SK-N-SH treated with all-trans-retinoic acid at 6 μM for 48 hours (cell line): ENCODE measurements around the gene HOXA7.

Source experiments
- ATAC-seq: fragments of 200-7000 bp; cut with Tn5 transposase; 3 replicates; pipeline ENCODE4 v1.9.1; 2020; ENCODE audit warnings: mild to moderate bottlenecking, moderate library complexity
- ARNTL ChIP-seq: fragments of 450-650 bp; formaldehyde crosslinking; IDR thresholded peaks from 2 replicates; pipeline ENCODE4 v1.5.0; 2020; ENCODE audit warnings: low read depth, mild to moderate bottlenecking, moderate library complexity, borderline replicate concordance
- BACH2 ChIP-seq: fragments of 250-450 bp; sonication (Bioruptor Pico); IDR thresholded peaks from 2 replicates; pipeline ENCODE4 v1.9.0; 2021; ENCODE audit warnings: mild to moderate bottlenecking, borderline replicate concordance
- CREB5 ChIP-seq: fragments of 250-450 bp; sonication (Bioruptor Pico); IDR thresholded peaks from 2 replicates; pipeline ENCODE4 v1.5.1; 2020; ENCODE audit warnings: low read depth, mild to moderate bottlenecking, moderate library complexity
- CSDC2 ChIP-seq: fragments of 250-450 bp; sonication (Bioruptor Pico); IDR thresholded peaks from 2 replicates; pipeline ENCODE4 v1.5.0; 2020; ENCODE audit warnings: mild to moderate bottlenecking, moderate library complexity
- CSRNP3 ChIP-seq: fragments of 250-450 bp; sonication (Bioruptor Pico); IDR thresholded peaks from 2 replicates; pipeline ENCODE4 v1.5.1; 2021; ENCODE audit warnings: mild to moderate bottlenecking, moderate library complexity
- ESRRG ChIP-seq: fragments of 250-450 bp; sonication (Bioruptor Pico); IDR thresholded peaks from 2 replicates; pipeline ENCODE4 v1.6.1; 2021; ENCODE audit warnings: mild to moderate bottlenecking
- GLIS3 ChIP-seq: fragments of 250-450 bp; sonication (Bioruptor Pico); IDR thresholded peaks from 2 replicates; pipeline ENCODE4 v1.5.0; 2020; ENCODE audit warnings: mild to moderate bottlenecking, moderate library complexity
- ISL1 ChIP-seq: fragments of 250-450 bp; sonication (Bioruptor Pico); IDR thresholded peaks from 2 replicates; pipeline ENCODE4 v2.1.2; 2022; ENCODE audit warnings: mild to moderate bottlenecking, moderate library complexity
- OSR1 ChIP-seq: fragments of 250-450 bp; sonication (Bioruptor Pico); IDR thresholded peaks from 2 replicates; pipeline ENCODE4 v1.8.0; 2022; ENCODE audit warnings: moderate library complexity, mild to moderate bottlenecking, inconsistent platforms
- PATZ1 ChIP-seq: fragments of 250-450 bp; sonication (Bioruptor Pico); IDR thresholded peaks from 2 replicates; pipeline ENCODE4 v1.8.0; 2020; ENCODE audit warnings: mild to moderate bottlenecking, moderate library complexity, borderline replicate concordance
- POU6F1 ChIP-seq: fragments of 250-450 bp; sonication (Bioruptor Pico); IDR thresholded peaks from 2 replicates; pipeline ENCODE4 v1.8.0; 2021; ENCODE audit warnings: low read depth, mild to moderate bottlenecking, moderate library complexity, borderline replicate concordance
- PPARA ChIP-seq: fragments of 250-450 bp; sonication (Bioruptor Pico); IDR thresholded peaks from 2 replicates; pipeline ENCODE4 v1.5.0; 2020; ENCODE audit warnings: mild to moderate bottlenecking, borderline replicate concordance
- RARB ChIP-seq: fragments of 250-450 bp; sonication (Bioruptor Pico); IDR thresholded peaks from 2 replicates; pipeline ENCODE4 v1.8.0; 2021; ENCODE audit warnings: mild to moderate bottlenecking, moderate library complexity
- SNAI2 ChIP-seq: fragments of 250-450 bp; sonication (Bioruptor Pico); IDR thresholded peaks from 2 replicates; pipeline ENCODE4 v1.5.0; 2020; ENCODE audit warnings: mild to moderate bottlenecking, moderate library complexity
- TCF4 ChIP-seq: fragments of 250-450 bp; sonication (Bioruptor Pico); IDR thresholded peaks from 2 replicates; pipeline ENCODE4 v1.8.0; 2021; ENCODE audit warnings: mild to moderate bottlenecking, moderate library complexity, borderline replicate concordance
- TOX ChIP-seq: fragments of 250-450 bp; sonication (Bioruptor Pico); IDR thresholded peaks from 2 replicates; pipeline ENCODE4 v1.8.0; 2021; ENCODE audit warnings: mild to moderate bottlenecking, moderate library complexity, borderline replicate concordance
- TSHZ2 ChIP-seq: fragments of 250-450 bp; sonication (Bioruptor Pico); IDR thresholded peaks from 2 replicates; pipeline ENCODE4 v1.5.0; 2020; ENCODE audit warnings: mild to moderate bottlenecking, moderate library complexity
- ZC3H10 ChIP-seq: fragments of 250-450 bp; sonication (Bioruptor Pico); IDR thresholded peaks from 2 replicates; pipeline ENCODE4 v1.5.1; 2021; ENCODE audit warnings: mild to moderate bottlenecking, moderate library complexity
- ZFP3 ChIP-seq: fragments of 250-450 bp; sonication (Bioruptor Pico); IDR thresholded peaks from 2 replicates; pipeline ENCODE4 v1.5.0; 2020; ENCODE audit warnings: mild to moderate bottlenecking, moderate library complexity
- ZFP30 ChIP-seq: fragments of 450-650 bp; formaldehyde crosslinking; IDR thresholded peaks from 2 replicates; pipeline ENCODE4 v1.5.0; 2022; ENCODE audit warnings: mild to moderate bottlenecking, moderate library complexity
- ZNF565 ChIP-seq: fragments of 450-650 bp; formaldehyde crosslinking; conservative IDR thresholded peaks from 2 replicates; pipeline ENCODE4 v1.5.0; 2020; ENCODE audit warnings: low read depth, mild to moderate bottlenecking, moderate library complexity
- ZNF70 ChIP-seq: fragments of 450-650 bp; formaldehyde crosslinking; IDR thresholded peaks from 2 replicates; pipeline ENCODE4 v1.5.0; 2020; ENCODE audit warnings: mild to moderate bottlenecking, moderate library complexity
- ZNF8 ChIP-seq: fragments of 450-650 bp; formaldehyde crosslinking; IDR thresholded peaks from 2 replicates; pipeline ENCODE4 v1.5.0; 2020; ENCODE audit warnings: mild to moderate bottlenecking, moderate library complexity

Gene HOXA7

GRCh38 chr7:27123477-27124053 is 32.9 kb downstream of the HOXA7 start:
- no peak for ATAC-seq
- TF ChIP-seq ISL1 (CRISPR knock-in tag) (no peak), CSDC2 (no peak), POU6F1 (no peak), CSRNP3 (CRISPR knock-in tag) (no peak), TSHZ2 (CRISPR knock-in tag) (no peak), TOX (no peak), TCF4 (CRISPR knock-in tag) (no peak), ARNTL (CRISPR knock-in tag) (no peak), BACH2 (no peak), RARB (no peak), ZFP3 (CRISPR knock-in tag) (no peak)

GRCh38 chr7:27123007-27123476 is 33.4 kb downstream of the HOXA7 start:
- no peak for ATAC-seq
- TF ChIP-seq ESRRG (CRISPR knock-in tag), result no peak
- TF ChIP-seq GLIS3 (CRISPR knock-in tag), result no peak
- no peak for TF ChIP-seq ZC3H10
- TF ChIP-seq TOX, result no peak
- TF ChIP-seq TCF4 (CRISPR knock-in tag), result no peak
- no peak for TF ChIP-seq ZFP3 (CRISPR knock-in tag)
- TF ChIP-seq, all 23 proteins: peak for 0

- TF ChIP-seq RARB, result no peak
- TF ChIP-seq ESRRG (CRISPR knock-in tag), result no peak
- TF ChIP-seq ZNF70 (CRISPR knock-in tag), result no peak
- TF ChIP-seq ARNTL (CRISPR knock-in tag), result no peak
- TF ChIP-seq TOX, result no peak
- no peak for TF ChIP-seq GLIS3 (CRISPR knock-in tag)
- TF ChIP-seq PPARA (CRISPR knock-in tag), result no peak
- TF ChIP-seq OSR1 (CRISPR knock-in tag), result no peak
- no peak for TF ChIP-seq ZNF8 (CRISPR knock-in tag)
- TF ChIP-seq SNAI2, result no peak
- no peak for TF ChIP-seq BACH2
- no peak for TF ChIP-seq PATZ1
- TF ChIP-seq CREB5, result no peak
- no peak for TF ChIP-seq ZFP30 (CRISPR knock-in tag)
- no peak for TF ChIP-seq CSRNP3 (CRISPR knock-in tag)
- TF ChIP-seq ZNF565, result no peak
- no peak for ATAC-seq
These were observed 34.2 kb downstream of the HOXA7 start for GRCh38 chr7:27122077-27122910.
